HepG2 (cell line): ENCODE data around the gene SIKE1. TPM values are rescaled to one million over a fixed set of nuclear protein-coding genes. Genes with fewer than 3 reads are reported as not detected.

Source experiments
- ATAC-seq: fragments of 200-7000 bp; cut with Tn5 transposase; 3 replicates; pipeline ENCODE4 v1.9.1; 2020; ENCODE audit warnings: mild to moderate bottlenecking, moderate library complexity
- BruUV-seq: library from RNA; stranded (reverse); fragments of 400-500 nt; replicated peaks from 2 replicates; lab custom pipeline; 2021; lab: Mats Ljungman, UMichigan
- CTCF ChIA-PET: fragments of 300-600 bp; formaldehyde crosslinking; extraction: SDS; loops from one replicate; lab custom pipeline; 2021; ENCODE audit warnings: low total read pairs, inconsistent platforms, low intra/inter-chr PET ratio; lab: Yijun Ruan, JAX
- POLR2A ChIA-PET: fragments of 350-600 bp; sonication (Branson Sonifier 250); formaldehyde crosslinking; loops from one replicate; lab custom pipeline; 2020; ENCODE audit warnings: antibody characterized with exemption, inconsistent platforms; lab: Yijun Ruan, JAX
- DNase-seq: peaks from one replicate; pipeline ENCODE4 v3.0.0-alpha.2; 2015; ENCODE audit warnings: low spot score
- FAIRE-seq: peaks from 3 replicates; lab custom pipeline; 2011; peaks lifted over from hg19 to GRCh38; lab: Jason Lieb, UNC
- H2AFZ ChIP-seq: one replicate; pipeline ENCODE4 v1.6.1; 2011; ENCODE audit warnings: low read length, inconsistent platforms
- H3K27ac ChIP-seq: fragments of 300-600 bp; 3 replicates; pipeline ENCODE4 v1.8.0; 2011; ENCODE audit warnings: mixed run types, mild to moderate bottlenecking, mixed read lengths, low read length, inconsistent platforms; ENCODE audit not compliant: insufficient read depth; ENCODE audit errors: extremely low read length
- H3K27me3 ChIP-seq, 2 experiments: fragments of 200-600 bp in 1 of 2; 2 replicates in 1 of 2; 3 replicates in 1 of 2; pipeline versions ENCODE4 v1.6.0 to v1.8.0; 2011; ENCODE audit warnings: low read length in 2 of 2, mild to moderate bottlenecking in 2 of 2, moderate library complexity in 2 of 2, inconsistent platforms in 1 of 2; ENCODE audit not compliant: insufficient read depth in 2 of 2, control insufficient read depth in 1 of 2
- H3K36me3 ChIP-seq, 2 experiments: fragments of 200-600 bp in 1 of 2; replicated peaks in 1 of 2; 2 replicates in 1 of 2; 3 replicates in 1 of 2; pipeline versions ENCODE4 v1.5.1 to v1.8.0; 2011; ENCODE audit warnings: low read length in 2 of 2, inconsistent platforms in 1 of 2; ENCODE audit not compliant: insufficient read depth in 2 of 2, control insufficient read depth in 1 of 2
- H3K4me1 ChIP-seq: 2 replicates; pipeline ENCODE4 v1.5.1; 2012; ENCODE audit warnings: low read length, inconsistent platforms; ENCODE audit not compliant: insufficient read depth
- H3K4me2 ChIP-seq: 2 replicates; pipeline ENCODE4 v1.6.0; 2011; ENCODE audit warnings: low read depth, low read length, inconsistent platforms
- H3K4me3 ChIP-seq, 3 experiments: fragments of 200-600 bp in 1 of 3; sonication (generic), shearing (Covaris generic) in 1 of 3; replicated peaks in 1 of 3; 2 replicates each; pipeline ENCODE4 v1.5.1; 2011 to 2016; ENCODE audit warnings: low read length in 3 of 3, inconsistent platforms in 2 of 3, low read depth in 2 of 3, mild to moderate bottlenecking in 2 of 3, control low read depth in 1 of 3, mixed read lengths in 1 of 3; ENCODE audit not compliant: insufficient read depth in 1 of 3
- H3K79me2 ChIP-seq: one replicate; pipeline ENCODE4 v1.6.1; 2011; ENCODE audit warnings: low read length, inconsistent platforms; ENCODE audit not compliant: insufficient read depth
- H3K9ac ChIP-seq: 2 replicates; pipeline ENCODE4 v1.6.0; 2011; ENCODE audit warnings: mild to moderate bottlenecking, low read depth, low read length, inconsistent platforms; ENCODE audit not compliant: insufficient read depth
- H3K9me3 ChIP-seq: 2 replicates; pipeline ENCODE4 v1.5.1; 2012; ENCODE audit warnings: mild to moderate bottlenecking, low read length
- H4K20me1 ChIP-seq: 2 replicates; pipeline ENCODE4 v1.6.0; 2011; ENCODE audit warnings: inconsistent platforms, mild to moderate bottlenecking, low read length, moderate library complexity; ENCODE audit not compliant: insufficient read depth
- ATM ChIP-seq: fragments of 450-650 bp; IDR thresholded peaks from 2 replicates; pipeline ENCODE4 v1.7.1; 2017; ENCODE audit warnings: mild to moderate bottlenecking, borderline replicate concordance
- CBX5 ChIP-seq: sonication (generic); formaldehyde crosslinking; IDR thresholded peaks from 2 replicates; pipeline ENCODE4 v1.4.0; 2020; ENCODE audit warnings: missing genetic modification reagents, borderline replicate concordance
- GLI4 ChIP-seq: sonication (generic); formaldehyde crosslinking; IDR thresholded peaks from 2 replicates; pipeline ENCODE4 v1.5.1; 2020; ENCODE audit warnings: missing genetic modification reagents, mild to moderate bottlenecking, moderate library complexity, borderline replicate concordance
- KLF16 ChIP-seq, 2 experiments: sonication (generic) in 1 of 2; formaldehyde crosslinking in 1 of 2; IDR thresholded peaks; 2 replicates each; pipeline versions ENCODE4 v1.6.1 to v1.8.0; 2016 to 2023; ENCODE audit warnings: missing genetic modification reagents in 2 of 2, missing compliant biosample characterization in 1 of 2
- TERF1 ChIP-seq: sonication (generic); formaldehyde crosslinking; IDR thresholded peaks from 2 replicates; pipeline ENCODE4 v1.8.0; 2022; ENCODE audit warnings: mild to moderate bottlenecking, missing genetic modification reagents, moderate library complexity
- THYN1 ChIP-seq: sonication (generic); formaldehyde crosslinking; IDR thresholded peaks from 2 replicates; pipeline ENCODE4 v1.8.1; 2023; ENCODE audit warnings: low read depth, mild to moderate bottlenecking, moderate library complexity, missing genetic modification reagents, borderline replicate concordance
- ZIK1 ChIP-seq: sonication (generic); formaldehyde crosslinking; IDR thresholded peaks from 2 replicates; pipeline ENCODE4 v1.5.0; 2020; ENCODE audit warnings: mild to moderate bottlenecking, low read depth, missing genetic modification reagents, borderline replicate concordance
- ZNF224 ChIP-seq: sonication (generic); formaldehyde crosslinking; IDR thresholded peaks from 2 replicates; pipeline ENCODE4 v1.5.0; 2020; ENCODE audit warnings: mild to moderate bottlenecking, missing genetic modification reagents
- ZNF34 ChIP-seq: sonication (generic); formaldehyde crosslinking; IDR thresholded peaks from 2 replicates; pipeline ENCODE4 v1.4.0; 2020; ENCODE audit warnings: mild to moderate bottlenecking, missing genetic modification reagents, borderline replicate concordance
- WGBS: methylation state at CpG from one replicate; pipeline ENCODE4 v1.1.6; 2017; ENCODE audit warnings: low lambda C conversion rate; 5-methylcytosine and 5-hydroxymethylcytosine counted together
- in situ Hi-C: cut with HindIII; loops from 2 replicates; pipeline ENCODE4 v1.10.0; 2017; ENCODE audit warnings: low pct_unique_long_range_greater_than_20kb; ENCODE audit not compliant: extremely low pct_ligation_motif_present
- intact Hi-C: fragments of 100-400 bp; cut with micrococcal nuclease; formaldehyde crosslinking; loops from one replicate; pipeline ENCODE4 v1.10.0; 2022; ENCODE audit not compliant: unreplicated experiment
- polyA plus RNA-seq, 8 experiments: library from polyadenylated mRNA; depleted of rRNA in 3 of 8; stranded (reverse) in 7 of 8; unstranded in 1 of 8; fragments of >200 nt; fragmentation: Illumina TruSeq in 4 of 8; extraction: Trizol in 4 of 8; gene quantifications; 2 replicates each; pipeline versions ENCODE4 v1.2.1 to v1.2.3, GENCODE V29; 2011 to 2016; ENCODE audit warnings: low read depth in 4 of 8, missing spikeins in 1 of 8, mixed read lengths in 1 of 8; ENCODE audit not compliant: insufficient read depth in 1 of 8
- total RNA-seq, 5 experiments: library from RNA; depleted of rRNA; stranded (reverse); fragments of >200 nt; fragmentation: Illumina TruSeq; extraction: Trizol; gene quantifications; 2 replicates each; pipeline ENCODE4 v1.2.3, GENCODE V29; 2016; ENCODE audit warnings: low read depth in 1 of 5

SIKE1 gene
- total and polyA plus RNA-seq, 2 of the 13 experiments (the other 11 are each of a cell fraction or from before 2014, with no cell fraction given): 36.5 to 58.4 TPM

- no peaks in the 10 kb centered on the region for H3K9me3 ChIP-seq
- H3K79me2 ChIP-seq: no peaks in the 10 kb centered on the region
- ChIA-PET POLR2A (no interaction called here), CTCF (no interaction called here)
- no peak overlapping the region for H3K4me3 ChIP-seq
- ATAC-seq: no peak
- DNase-seq: no peak
- in situ Hi-C loops (no loop called here), intact Hi-C loops (no loop called here)
- no peaks in the 10 kb centered on the region; the same call in 1 of the 2 replicates for H4K20me1 ChIP-seq
- no peak for FAIRE-seq
- H3K27me3 ChIP-seq: no peaks in the 10 kb centered on the region
- TF ChIP-seq GLI4 (CRISPR knock-in tag): no peak
- TF ChIP-seq CBX5 (CRISPR knock-in tag): no peak
- no peak for TF ChIP-seq ATM
- no peak for TF ChIP-seq ZNF224 (CRISPR knock-in tag)
- no peak for TF ChIP-seq THYN1 (CRISPR knock-in tag)
- no peak for TF ChIP-seq TERF1
- no peak for TF ChIP-seq ZNF34 (CRISPR knock-in tag)
- no peak for TF ChIP-seq KLF16 (CRISPR knock-in tag; IDR thresholded peaks at IDR 0.05)
- no peak for TF ChIP-seq ZIK1 (CRISPR knock-in tag)
- no peak overlapping the region for H2AFZ ChIP-seq
- WGBS: 100% methylated on average over 1 of the region's 1 CpG
- no peak overlapping the region for H3K4me2 ChIP-seq
- no TSS peak for BruUV-seq
- no peak overlapping the region for H3K27ac ChIP-seq
- peaks cover 18 to 95% of the 10 kb centered on the region in 2 experiments for H3K36me3 ChIP-seq
- no peaks in the 10 kb centered on the region for H3K4me1 ChIP-seq
- H3K9ac ChIP-seq: no peak overlapping the region
These were observed 50.7 kb downstream of the SIKE1 start for GRCh38 chr1:114729782-114730181.
